ENCODE measurements around the gene ADAMTS13.
A peak's percentile ranks its signal among the peaks of the same experiment; 100 is the strongest.

ADAMTS13 gene

GRCh38 chr9:133393399-133393798 lies 28.8 kb upstream of the ADAMTS13 start:
- no peak for DNase-seq

GRCh38 chr9:133394687-133395271 lies 27.4 kb upstream of the ADAMTS13 start:
- no peak for DNase-seq

- no peak for DNase-seq
Observed at GRCh38 chr9:133396952-133397351, 25.2 kb upstream of the ADAMTS13 start.

- no peak for DNase-seq
Observed at GRCh38 chr9:133397370-133397769, 24.8 kb upstream of the ADAMTS13 start.

GRCh38 chr9:133397895-133398294 lies 24.3 kb upstream of the ADAMTS13 start:
- DNase-seq = no peak

- DNase-seq = no peak
Observed at GRCh38 chr9:133400292-133400691, 21.9 kb upstream of the ADAMTS13 start.

GRCh38 chr9:133401588-133401987 lies 20.6 kb upstream of the ADAMTS13 start:
- no peak for DNase-seq

GRCh38 chr9:133402689-133403088 lies 19.5 kb upstream of the ADAMTS13 start:
- no peak for DNase-seq

GRCh38 chr9:133403766-133404453 lies 18.3 kb upstream of the ADAMTS13 start:
- DNase-seq = peak; percentile 63 to 65

- DNase-seq = no peak
Observed at GRCh38 chr9:133404454-133405002, 17.6 kb upstream of the ADAMTS13 start.

- DNase-seq = no peak
Observed at GRCh38 chr9:133405508-133406438, 16.4 kb upstream of the ADAMTS13 start.

- peak; percentile 82 for DNase-seq
Observed at GRCh38 chr9:133406480-133407307, 15.5 kb upstream of the ADAMTS13 start.

- no peak for DNase-seq
Observed at GRCh38 chr9:133408042-133408441, 14.1 kb upstream of the ADAMTS13 start.

GRCh38 chr9:133415170-133415569 lies 7.0 kb upstream of the ADAMTS13 start:
- no peak for DNase-seq

GRCh38 chr9:133417541-133418461 lies 4.4 kb upstream of the ADAMTS13 start, which contains the start of gene REXO4:
REXO4 (minus strand) TSS chr9:133418010; CDS start chr9:133417844, 166 bp downstream.
- DNase-seq = peak; percentile 85 to 87

GRCh38 chr9:133419005-133419404 lies 3.2 kb upstream of the ADAMTS13 start:
- DNase-seq = no peak

- peak; percentile 48 to 66 for DNase-seq
Observed at GRCh38 chr9:133420392-133420827, 1.8 kb upstream of the ADAMTS13 start.

GRCh38 chr9:133423216-133423615 lies 1.0 kb downstream of the ADAMTS13 start:
- DNase-seq = no peak

GRCh38 chr9:133424187-133424586 lies 2.0 kb downstream of the ADAMTS13 start:
- DNase-seq = no peak

- no peak for DNase-seq
Observed at GRCh38 chr9:133425049-133425632, 3.0 kb downstream of the ADAMTS13 start.

GRCh38 chr9:133426011-133426410 lies 3.8 kb downstream of the ADAMTS13 start:
- DNase-seq = no peak

All from CD4-positive, alpha-beta T cell treated with Interleukin-4 for 1 hour (primary cell).